HFFc6 (cell line): ENCODE results near the gene SYCE3. TPM values are rescaled to one million over a fixed set of nuclear protein-coding genes. Genes with fewer than 3 reads are reported as not detected.

ENCODE experiments used
- DNase-seq: peaks from one replicate; pipeline ENCODE4 v3.0.0-alpha.2; 2018
- H3K27ac Mint-ChIP-seq: 2 replicates; pipeline ENCODE4 v1.8.0; 2020; ENCODE audit warnings: mild to moderate bottlenecking, mixed read lengths
- H3K27me3 Mint-ChIP-seq: 2 replicates; pipeline ENCODE4 v1.8.0; 2021; ENCODE audit warnings: mild to moderate bottlenecking, moderate library complexity, mixed read lengths; ENCODE audit not compliant: insufficient read depth
- H3K36me3 Mint-ChIP-seq: 2 replicates; pipeline ENCODE4 v1.8.0; 2021; ENCODE audit warnings: low read depth, mixed read lengths
- H3K4me1 Mint-ChIP-seq: 2 replicates; pipeline ENCODE4 v1.8.0; 2020; ENCODE audit warnings: low read depth, mixed read lengths
- H3K4me3 Mint-ChIP-seq: 2 replicates; pipeline ENCODE4 v1.8.0; 2020; ENCODE audit warnings: mild to moderate bottlenecking, moderate library complexity, mixed read lengths
- H3K9me3 Mint-ChIP-seq: 2 replicates; pipeline ENCODE4 v1.8.0; 2020; ENCODE audit warnings: mild to moderate bottlenecking, mixed read lengths
- CTCF ChIP-seq: fragments of 200-600 bp; sonication (generic); IDR thresholded peaks from 2 replicates; pipeline ENCODE4 v1.5.0; 2021; ENCODE audit warnings: antibody characterized with exemption, mild to moderate bottlenecking
- total RNA-seq, 6 experiments: library from RNA; stranded (reverse); fragmentation: NEBNext Ultra II Directional; extraction: Animal tissue kit (Norgen Biotek cat#: 25700); gene quantifications; 2 replicates in 1 of 6; 3 replicates in 5 of 6; pipeline ENCODE4 v1.2.3, GENCODE V29; 2021

SYCE3 gene
- total RNA-seq, 6 experiments from 2014 or later, result not detected

DNA sequence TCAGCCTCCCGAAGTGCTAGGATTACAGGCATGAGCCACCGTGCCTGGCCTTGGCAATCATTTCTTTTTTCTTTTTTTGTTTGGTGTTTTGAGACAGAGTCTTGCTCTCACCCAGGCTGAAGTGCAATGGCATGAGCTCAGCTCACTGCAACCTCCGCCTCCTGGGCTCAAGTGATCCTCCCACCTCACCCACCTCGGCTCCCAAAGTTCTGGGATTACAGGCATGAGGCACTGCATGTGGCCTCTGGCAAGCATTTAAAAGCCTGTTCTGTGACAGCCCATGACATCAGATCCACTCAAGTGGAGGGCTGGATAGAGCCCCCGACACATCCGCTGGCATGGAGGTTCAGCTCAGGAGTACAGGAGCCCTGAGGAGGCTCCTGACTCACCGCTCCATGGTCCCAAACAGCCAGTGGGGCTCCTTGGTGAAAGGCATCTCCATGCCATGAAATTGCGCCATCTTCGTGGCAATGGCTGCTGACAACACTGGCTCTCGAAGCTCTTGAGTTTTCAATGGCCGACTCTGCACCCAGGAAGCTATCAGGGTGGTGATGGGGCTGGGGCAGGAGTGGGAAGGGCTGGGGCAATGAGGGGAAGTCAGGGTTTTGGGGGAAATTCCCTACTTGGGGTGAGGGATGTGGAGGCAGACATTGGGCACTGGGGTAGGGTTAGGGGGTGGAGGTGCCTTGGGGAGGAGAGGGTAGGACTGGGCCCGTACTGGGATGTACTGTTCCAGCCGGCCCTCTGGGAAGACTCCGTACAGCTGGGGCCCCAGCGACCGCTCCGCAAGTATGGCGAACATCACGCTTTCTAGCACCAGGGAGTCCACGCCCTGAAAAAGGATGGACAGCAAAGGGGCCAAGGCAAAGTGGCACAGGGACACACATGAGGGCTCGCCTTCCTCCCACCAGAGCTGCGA is 18.6 kb upstream of the SYCE3 start:
- Mint-ChIP-seq H3K27me3 (peaks cover 13% of the 10 kb centered on the region), H3K27ac (no peak overlapping the region), H3K9me3 (no peaks in the 10 kb centered on the region), H3K36me3 (no peaks in the 10 kb centered on the region), H3K4me1 (peaks cover 14% of the 10 kb centered on the region), H3K4me3 (peak overlapping the region; percentile 92)
- no peak for TF ChIP-seq CTCF
- DNase-seq, result no peak

DNA sequence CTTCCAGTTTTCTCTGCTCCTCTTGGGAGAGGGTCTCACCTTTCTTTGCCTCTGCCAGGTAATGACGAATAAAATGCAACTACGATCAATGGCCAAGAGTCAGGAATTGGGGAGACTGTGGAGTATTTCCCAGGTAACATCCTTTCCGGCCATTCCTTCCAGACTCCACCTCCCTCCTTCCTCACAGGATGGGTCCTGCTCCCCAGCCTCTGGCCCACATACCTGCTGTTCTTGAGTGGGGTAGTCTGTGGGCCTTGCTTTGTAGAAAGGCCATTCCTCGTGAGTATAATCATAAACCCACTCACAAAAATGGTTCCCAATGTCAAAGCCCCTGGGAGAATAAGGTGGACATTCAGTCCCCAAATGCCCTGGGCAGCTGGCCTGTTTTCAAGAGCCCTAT is 17.0 kb upstream of the SYCE3 start:
- Mint-ChIP-seq H3K36me3 (no peaks in the 10 kb centered on the region), H3K27me3 (peaks cover 11% of the 10 kb centered on the region), H3K27ac (no peak overlapping the region), H3K4me3 (no peak overlapping the region), H3K9me3 (no peaks in the 10 kb centered on the region), H3K4me1 (peaks cover 14% of the 10 kb centered on the region)
- no peak for DNase-seq
- TF ChIP-seq CTCF, result no peak

DNA sequence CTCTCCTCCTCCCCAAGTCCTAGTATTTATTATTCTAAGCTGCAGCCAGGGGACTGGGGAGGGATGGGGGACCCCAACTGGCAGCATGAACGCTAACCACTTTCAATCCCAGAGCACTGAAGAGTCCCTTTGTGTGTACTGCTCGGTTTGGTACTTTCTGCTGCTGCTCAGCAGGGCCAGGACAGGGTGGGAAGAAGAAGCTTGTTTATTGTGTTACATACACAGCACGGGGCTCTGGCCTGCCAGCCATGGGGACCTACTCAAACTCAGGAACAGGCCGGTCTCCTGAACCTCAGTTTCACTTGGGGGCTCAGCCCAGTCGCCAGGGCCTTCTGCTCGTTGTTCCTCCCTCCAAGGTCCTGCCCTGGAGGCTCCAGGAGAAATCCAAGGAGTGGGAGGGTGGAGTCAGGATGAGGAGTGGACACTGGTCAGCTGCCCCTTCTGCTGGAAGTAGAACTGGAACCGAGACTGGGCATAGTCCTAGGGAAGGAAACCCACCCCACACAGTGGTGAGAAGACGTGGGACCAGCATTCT is 16.1 kb upstream of the SYCE3 start:
- H3K36me3 Mint-ChIP-seq, result no peaks in the 10 kb centered on the region
- H3K27me3 Mint-ChIP-seq, result peaks cover 15% of the 10 kb centered on the region
- no peak overlapping the region for H3K4me3 Mint-ChIP-seq
- H3K27ac Mint-ChIP-seq, result 0 out of 2 replicates have a peak overlapping the region, but pooled peaks have one; percentile 7
- H3K9me3 Mint-ChIP-seq, result no peaks in the 10 kb centered on the region
- peaks cover 14% of the 10 kb centered on the region for H3K4me1 Mint-ChIP-seq
- DNase-seq, result no peak
- no peak for TF ChIP-seq CTCF

- Mint-ChIP-seq H3K36me3 (no peaks in the 10 kb centered on the region), H3K4me1 (peaks cover 8% of the 10 kb centered on the region), H3K9me3 (no peaks in the 10 kb centered on the region), H3K27ac (0 out of 2 replicates have a peak within 1 kb of the TSS, but pooled peaks have one; percentile 7), H3K4me3 (no peak within 1 kb of the TSS), H3K27me3 (peaks cover 15% of the 10 kb centered on the region)
- peak; percentile 17; the same call in 1 of the 2 replicates for TF ChIP-seq CTCF
- DNase-seq, result no peak
These were observed 15.5 kb upstream of the SYCE3 start, which contains the start of gene CPT1B for GRCh38 chr22:50577987-50578775. Gene CPT1B (minus strand): TSS chr22:50578427. CDS start chr22:50577915, 512 bp downstream.

- H3K27ac Mint-ChIP-seq, result no peak overlapping the region
- no peak for DNase-seq
- H3K36me3 Mint-ChIP-seq, result no peaks in the 10 kb centered on the region
- H3K27me3 Mint-ChIP-seq, result peaks cover 15% of the 10 kb centered on the region
- no peaks in the 10 kb centered on the region for H3K9me3 Mint-ChIP-seq
- H3K4me1 Mint-ChIP-seq, result peaks cover 8% of the 10 kb centered on the region; the same call in 1 of the 2 replicates
- TF ChIP-seq CTCF, result no peak
- no peak overlapping the region for H3K4me3 Mint-ChIP-seq
These were observed 14.9 kb upstream of the SYCE3 start for GRCh38 chr22:50577697-50577986.
